Keratinocyte (primary cell): Measurements from ENCODE around the gene PGLYRP1.

Source experiments
- EZH2 ChIP-seq: IDR thresholded peaks from one replicate; pipeline ENCODE4 v1.6.1; 2012; ENCODE audit warnings: inconsistent platforms, mild to moderate bottlenecking, low read length, moderate library complexity
- TF ChIP-seq, protein P1 (sequence below), 3 experiments: IDR thresholded peaks in 1 of 3; conservative IDR thresholded peaks in 1 of 3; optimal IDR thresholded peaks in 1 of 3; 2 replicates in 2 of 3; 3 replicates in 1 of 3; pipeline versions ENCODE3 to v1.5.1; 2011; ENCODE audit warnings: low read length in 3 of 3, mild to moderate bottlenecking in 3 of 3, moderate library complexity in 2 of 3, control low read depth in 1 of 3, inconsistent platforms in 1 of 3; ENCODE audit not compliant: insufficient read depth in 2 of 3; ENCODE audit errors: extremely low read depth in 1 of 3

- TF ChIP-seq, protein P1, sequence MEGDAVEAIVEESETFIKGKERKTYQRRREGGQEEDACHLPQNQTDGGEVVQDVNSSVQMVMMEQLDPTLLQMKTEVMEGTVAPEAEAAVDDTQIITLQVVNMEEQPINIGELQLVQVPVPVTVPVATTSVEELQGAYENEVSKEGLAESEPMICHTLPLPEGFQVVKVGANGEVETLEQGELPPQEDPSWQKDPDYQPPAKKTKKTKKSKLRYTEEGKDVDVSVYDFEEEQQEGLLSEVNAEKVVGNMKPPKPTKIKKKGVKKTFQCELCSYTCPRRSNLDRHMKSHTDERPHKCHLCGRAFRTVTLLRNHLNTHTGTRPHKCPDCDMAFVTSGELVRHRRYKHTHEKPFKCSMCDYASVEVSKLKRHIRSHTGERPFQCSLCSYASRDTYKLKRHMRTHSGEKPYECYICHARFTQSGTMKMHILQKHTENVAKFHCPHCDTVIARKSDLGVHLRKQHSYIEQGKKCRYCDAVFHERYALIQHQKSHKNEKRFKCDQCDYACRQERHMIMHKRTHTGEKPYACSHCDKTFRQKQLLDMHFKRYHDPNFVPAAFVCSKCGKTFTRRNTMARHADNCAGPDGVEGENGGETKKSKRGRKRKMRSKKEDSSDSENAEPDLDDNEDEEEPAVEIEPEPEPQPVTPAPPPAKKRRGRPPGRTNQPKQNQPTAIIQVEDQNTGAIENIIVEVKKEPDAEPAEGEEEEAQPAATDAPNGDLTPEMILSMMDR (optimal IDR thresholded peaks at IDR 0.05 in 1 of 3, IDR thresholded peaks at IDR 0.05 in 1 of 3, conservative IDR thresholded peaks at IDR 0.05 in 1 of 3; ENCODE audit: extremely low read depth in 1 of 3, insufficient read depth in 2 of 3, low read length in 3 of 3), result no peak
- TF ChIP-seq EZH2, result no peak
Measured at GRCh38 chr19:46036744-46037128, 13.9 kb upstream of the PGLYRP1 start.
